Endothelial cell of umbilical vein (primary cell): ENCODE data around the gene ACAA2.

Experiments used
- CTCF ChIP-seq, 2 donors: IDR thresholded peaks; 1 replicate in 1 of 2; 2 replicates in 1 of 2; pipeline ENCODE4 v1.5.1; 2011; ENCODE audit warnings: low read length in 2 of 2, mild to moderate bottlenecking in 2 of 2, moderate library complexity in 2 of 2, control low read depth in 1 of 2, inconsistent platforms in 1 of 2, low read depth in 1 of 2; ENCODE audit not compliant: insufficient read depth in 1 of 2; ENCODE audit errors: extremely low read depth in 1 of 2
- EZH2 ChIP-seq: IDR thresholded peaks from 2 replicates; pipeline ENCODE4 v1.6.1; 2012; ENCODE audit warnings: borderline replicate concordance, low read depth, mild to moderate bottlenecking, moderate library complexity, low read length, inconsistent platforms; ENCODE audit not compliant: severe bottlenecking
- MAX ChIP-seq: IDR thresholded peaks from 2 replicates; pipeline ENCODE4 v1.6.1; 2011; ENCODE audit not compliant: insufficient read depth, insufficient read length
- POLR2AphosphoS5 ChIP-seq: IDR thresholded peaks from 2 replicates; pipeline ENCODE4 v1.6.1; 2012; ENCODE audit warnings: low read depth, mild to moderate bottlenecking, control low read depth, low read length, moderate library complexity; ENCODE audit not compliant: insufficient read depth

- no peak for TF ChIP-seq CTCF (IDR thresholded peaks at IDR 0.05; ENCODE audit: extremely low read depth in 1 of 2, insufficient read depth in 1 of 2, low read depth in 1 of 2, low read length in 2 of 2)
- no peak for TF ChIP-seq MAX
- TF ChIP-seq EZH2: no peak
- no peak for TF ChIP-seq POLR2AphosphoS5
These were observed 15.3 kb downstream of the ACAA2 start for GRCh38 chr18:49798001-49798400.
